Myometrial cell (primary cell): ENCODE results near the gene OMP. TPM values are rescaled to one million over a fixed set of nuclear protein-coding genes. Genes with fewer than 3 reads are reported as not detected.

Source experiments
- total RNA-seq: library from RNA; depleted of rRNA; stranded (reverse); fragments of >200 nt; gene quantifications from 2 replicates; pipeline ENCODE4 v1.2.3, GENCODE V29; 2015

Gene OMP, protein sequence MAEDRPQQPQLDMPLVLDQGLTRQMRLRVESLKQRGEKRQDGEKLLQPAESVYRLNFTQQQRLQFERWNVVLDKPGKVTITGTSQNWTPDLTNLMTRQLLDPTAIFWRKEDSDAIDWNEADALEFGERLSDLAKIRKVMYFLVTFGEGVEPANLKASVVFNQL
- not detected in 2 replicates for total RNA-seq

DNA sequence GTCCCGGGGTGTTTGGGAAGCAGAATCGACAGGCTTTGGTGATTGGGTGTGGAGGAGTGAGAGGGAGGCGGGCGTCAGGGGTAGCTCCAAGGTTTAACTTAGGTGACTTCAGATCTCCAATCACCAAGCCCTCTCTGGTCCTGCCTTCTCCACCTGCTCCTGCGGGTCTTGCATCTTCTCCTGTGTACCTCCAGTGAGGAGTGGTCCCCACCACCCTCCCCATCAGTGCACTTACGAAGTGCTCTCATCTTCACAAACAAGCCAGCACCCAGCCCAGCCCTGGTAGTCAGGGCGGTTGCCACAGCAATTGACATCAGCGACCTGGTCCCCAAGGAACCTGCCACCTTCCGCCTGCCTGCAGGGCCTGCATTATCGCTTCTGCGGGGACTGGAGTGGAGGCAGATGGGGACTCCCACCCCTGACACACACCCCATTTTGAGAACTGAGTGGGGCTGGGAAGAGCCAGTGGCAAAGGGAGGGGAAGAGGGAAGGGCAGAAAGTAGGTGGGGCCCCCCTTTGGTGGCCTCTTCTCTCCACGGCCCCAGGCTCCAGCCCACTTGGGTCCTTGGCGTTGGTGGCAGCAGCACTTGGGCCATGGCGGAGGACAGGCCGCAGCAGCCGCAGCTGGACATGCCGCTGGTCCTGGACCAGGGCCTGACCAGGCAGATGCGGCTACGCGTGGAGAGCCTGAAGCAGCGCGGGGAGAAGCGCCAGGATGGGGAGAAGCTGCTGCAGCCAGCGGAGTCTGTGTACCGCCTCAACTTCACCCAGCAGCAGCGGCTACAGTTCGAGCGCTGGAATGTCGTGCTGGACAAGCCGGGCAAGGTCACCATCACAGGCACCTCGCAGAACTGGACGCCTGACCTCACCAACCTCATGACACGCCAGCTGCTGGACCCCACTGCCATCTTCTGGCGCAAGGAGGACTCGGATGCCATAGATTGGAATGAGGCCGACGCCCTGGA is at the start of gene OMP:
OMP (plus strand) TSS at position 595 of the 965 bp plus-strand sequence; CDS start at position 595, 0 bp downstream.

DNA sequence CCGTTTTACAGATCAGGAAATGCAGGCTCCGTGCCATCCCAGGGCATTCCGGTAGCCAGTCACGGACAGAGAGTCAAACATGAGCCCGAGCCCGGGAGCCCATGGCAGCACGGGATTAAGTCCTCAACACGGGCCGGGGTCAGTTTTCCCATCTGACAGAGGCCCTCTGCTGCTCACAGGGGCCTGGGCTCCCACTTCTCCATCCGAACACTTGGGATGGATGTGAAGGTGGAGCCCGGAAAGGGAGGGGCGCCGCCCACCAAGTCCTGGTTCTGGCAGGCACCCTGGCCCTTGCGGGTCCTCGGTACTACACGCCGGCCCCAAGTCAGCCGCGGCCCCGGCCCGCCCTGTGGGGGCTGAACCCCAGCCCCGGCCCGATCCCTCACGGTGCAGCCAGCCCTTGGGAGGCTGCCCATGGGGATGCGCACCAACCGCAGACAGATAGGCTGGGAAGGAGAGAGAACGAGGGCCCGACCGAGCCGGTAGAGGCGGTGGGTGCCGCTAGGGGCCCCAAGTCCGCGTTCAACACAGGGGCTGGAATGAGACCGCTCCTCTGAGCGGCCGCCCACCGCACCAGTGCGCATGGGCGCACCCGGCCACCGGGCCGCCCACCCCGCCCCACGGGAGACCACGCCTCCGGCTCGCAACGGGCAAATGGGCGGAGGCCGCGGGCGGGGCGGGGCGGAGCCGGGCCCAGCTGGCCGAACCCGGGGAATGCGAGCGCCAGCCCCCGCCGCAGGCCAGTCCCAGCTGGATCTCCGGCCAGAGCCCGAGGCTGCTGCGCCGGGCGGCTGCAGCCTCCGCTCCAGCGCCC is 36.2 kb upstream of the OMP start, which contains the start of gene CAPN5:
CAPN5 (plus strand) TSS at position 743 of the 814 bp plus-strand sequence. CDS start 17,916 bp downstream, outside the sequence.

DNA sequence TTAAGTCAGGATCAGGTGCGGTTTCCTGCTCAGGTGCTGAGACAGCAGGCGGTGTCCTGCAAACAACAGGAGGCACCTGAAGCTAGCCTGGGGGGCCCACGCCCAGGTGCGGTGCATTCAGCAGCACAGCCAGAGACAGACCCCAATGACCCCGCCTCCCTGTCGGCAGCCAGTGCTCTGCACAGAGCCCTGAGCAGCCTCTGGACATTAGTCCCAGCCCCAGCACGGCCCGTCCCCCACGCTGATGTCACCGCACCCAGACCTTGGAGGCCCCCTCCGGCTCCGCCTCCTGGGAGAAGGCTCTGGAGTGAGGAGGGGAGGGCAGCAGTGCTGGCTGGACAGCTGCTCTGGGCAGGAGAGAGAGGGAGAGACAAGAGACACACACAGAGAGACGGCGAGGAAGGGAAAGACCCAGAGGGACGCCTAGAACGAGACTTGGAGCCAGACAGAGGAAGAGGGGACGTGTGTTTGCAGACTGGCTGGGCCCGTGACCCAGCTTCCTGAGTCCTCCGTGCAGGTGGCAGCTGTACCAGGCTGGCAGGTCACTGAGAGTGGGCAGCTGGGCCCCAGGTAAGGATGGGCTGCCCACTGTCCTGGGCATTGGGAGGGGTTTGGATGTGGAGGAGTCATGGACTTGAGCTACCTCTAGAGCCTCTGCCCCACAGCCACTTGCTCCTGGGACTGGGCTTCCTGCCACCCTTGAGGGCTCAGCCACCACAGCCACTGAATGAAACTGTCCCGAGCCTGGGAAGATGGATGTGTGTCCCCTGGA is 25.5 kb downstream of the OMP start, which contains the start of gene MYO7A:
MYO7A (plus strand) TSS at position 327 of the 772 bp plus-strand sequence. CDS start 2,389 bp downstream, outside the sequence.

Other genes with a start within 250 kb of the OMP start
- 6.3 and 16.8 TPM in 2 replicates for gene ACER3, start 241.9 kb upstream of the OMP start, total RNA-seq
- gene B3GNT6, start 68.4 kb upstream of the OMP start, total RNA-seq, result not detected in 2 replicates
- gene CAPN5, start 35.9 kb upstream of the OMP start, total RNA-seq, result 22.5 and 31.7 TPM in 2 replicates
- gene MYO7A, start 25.4 kb downstream of the OMP start, total RNA-seq, result not detected in 2 replicates
- not detected in 2 replicates for gene GDPD4, start 198.8 kb downstream of the OMP start, total RNA-seq